HG03064 (cell line): ENCODE results near the gene IFRD1.

ENCODE experiments used
- ATAC-seq: cut with Tn5 transposase; IDR thresholded peaks from one replicate; pipeline ENCODE4 v1.9.1; 2021; ENCODE audit warnings: low read depth; ENCODE audit not compliant: unreplicated experiment

IFRD1 gene

GRCh38 chr7:112484671-112485167 is 34.5 kb downstream of the IFRD1 start:
- no peak for ATAC-seq

GRCh38 chr7:112485766-112486165 is 35.5 kb downstream of the IFRD1 start:
- no peak for ATAC-seq

- no peak for ATAC-seq
Measured at GRCh38 chr7:112487457-112488263, 37.4 kb downstream of the IFRD1 start.

- no peak for ATAC-seq
Measured at GRCh38 chr7:112488264-112488552, 37.9 kb downstream of the IFRD1 start.

- ATAC-seq, result no peak
Measured at GRCh38 chr7:112492186-112492585, 41.9 kb downstream of the IFRD1 start.

- no peak for ATAC-seq
Measured at GRCh38 chr7:112494656-112495055, 44.4 kb downstream of the IFRD1 start.

GRCh38 chr7:112495156-112495788 is 45.0 kb downstream of the IFRD1 start:
- ATAC-seq, result no peak

- no peak for ATAC-seq
Measured at GRCh38 chr7:112495810-112496462, 45.7 kb downstream of the IFRD1 start.

GRCh38 chr7:112497481-112497880 is 47.2 kb downstream of the IFRD1 start:
- peak; percentile 73 for ATAC-seq

- no peak for ATAC-seq
Measured at GRCh38 chr7:112500619-112501018, 50.4 kb downstream of the IFRD1 start.

- no peak for ATAC-seq
Measured at GRCh38 chr7:112501801-112502503, 51.7 kb downstream of the IFRD1 start.

- ATAC-seq, result no peak
Measured at GRCh38 chr7:112502700-112503099, 52.4 kb downstream of the IFRD1 start.

GRCh38 chr7:112503361-112503972 is 53.2 kb downstream of the IFRD1 start:
- no peak for ATAC-seq

GRCh38 chr7:112504093-112504695 is 53.9 kb downstream of the IFRD1 start:
- ATAC-seq, result no peak

GRCh38 chr7:112505495-112505894 is 55.2 kb downstream of the IFRD1 start:
- no peak for ATAC-seq

GRCh38 chr7:112508404-112508803 is 58.1 kb downstream of the IFRD1 start:
- no peak for ATAC-seq

GRCh38 chr7:112509402-112509801 is 59.1 kb downstream of the IFRD1 start:
- no peak for ATAC-seq

- no peak for ATAC-seq
Measured at GRCh38 chr7:112510001-112510742, 59.9 kb downstream of the IFRD1 start.

- no peak for ATAC-seq
Measured at GRCh38 chr7:112510743-112511110, 60.5 kb downstream of the IFRD1 start.
